ENCODE data around the gene ZNF514.

ZNF514 gene

DNA sequence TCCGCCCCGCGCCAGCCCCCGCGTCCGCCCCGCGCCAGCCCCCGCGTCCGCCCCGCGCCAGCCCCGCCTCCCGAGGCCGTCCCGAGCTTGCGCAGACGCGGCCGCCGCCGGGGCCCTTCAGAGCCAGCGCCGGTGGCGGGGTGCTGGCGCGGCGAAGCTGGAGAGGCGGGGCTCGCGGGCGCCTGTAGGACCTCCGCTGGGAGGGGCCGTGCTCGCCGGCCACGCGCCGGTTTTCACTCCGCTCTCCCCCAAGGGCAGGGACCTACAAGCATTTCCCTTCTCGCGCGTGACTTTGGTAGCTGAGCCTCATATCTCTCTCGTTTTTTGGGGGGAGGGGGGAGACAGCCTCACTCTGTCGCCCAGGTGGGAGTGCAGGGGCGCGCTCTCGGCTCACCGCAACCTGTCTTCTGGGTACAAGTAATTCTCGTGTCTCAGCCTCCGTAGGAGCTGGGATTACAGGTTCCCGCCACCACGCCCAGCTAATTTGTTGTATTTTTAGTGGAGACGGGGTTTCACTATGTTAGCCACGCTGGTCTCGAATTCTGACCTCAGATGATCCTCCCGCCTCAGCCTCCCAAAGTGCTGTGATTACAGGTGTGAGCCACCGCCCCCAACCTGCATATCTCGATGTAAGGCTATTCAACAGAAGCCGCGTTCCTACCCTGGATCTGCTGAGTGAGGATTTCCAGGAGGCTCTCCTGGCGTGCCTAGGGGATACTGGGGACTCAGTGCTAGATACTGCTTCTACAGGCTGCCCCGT is at the start of gene ZNF514:
TSS of gene ZNF514 (minus strand) at position 159 of the 760 bp plus-strand sequence. CDS start 6,595 bp downstream, outside the sequence.
- peak; percentile 68 to 76 for DNase-seq

DNA sequence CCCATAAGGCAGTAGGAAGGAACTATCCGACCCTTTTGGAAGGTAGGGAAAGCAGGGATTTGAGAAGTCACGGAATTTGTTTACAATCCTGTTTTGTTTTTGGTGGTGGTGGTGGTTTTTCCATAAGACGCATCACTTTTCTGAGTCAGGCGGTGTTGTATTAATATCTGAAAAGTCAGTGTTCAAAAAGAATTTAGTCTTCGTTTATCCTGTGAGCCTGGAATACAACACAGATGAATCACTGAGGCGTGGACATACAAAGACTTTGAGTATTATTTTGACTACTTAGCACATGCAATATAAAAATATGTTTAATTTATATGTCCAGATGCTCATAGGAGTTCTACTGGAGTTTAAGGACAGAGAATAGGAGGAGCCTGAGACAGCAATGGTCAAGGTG is 48.5 kb upstream of the ZNF514 start:
- no peak for DNase-seq

DNA sequence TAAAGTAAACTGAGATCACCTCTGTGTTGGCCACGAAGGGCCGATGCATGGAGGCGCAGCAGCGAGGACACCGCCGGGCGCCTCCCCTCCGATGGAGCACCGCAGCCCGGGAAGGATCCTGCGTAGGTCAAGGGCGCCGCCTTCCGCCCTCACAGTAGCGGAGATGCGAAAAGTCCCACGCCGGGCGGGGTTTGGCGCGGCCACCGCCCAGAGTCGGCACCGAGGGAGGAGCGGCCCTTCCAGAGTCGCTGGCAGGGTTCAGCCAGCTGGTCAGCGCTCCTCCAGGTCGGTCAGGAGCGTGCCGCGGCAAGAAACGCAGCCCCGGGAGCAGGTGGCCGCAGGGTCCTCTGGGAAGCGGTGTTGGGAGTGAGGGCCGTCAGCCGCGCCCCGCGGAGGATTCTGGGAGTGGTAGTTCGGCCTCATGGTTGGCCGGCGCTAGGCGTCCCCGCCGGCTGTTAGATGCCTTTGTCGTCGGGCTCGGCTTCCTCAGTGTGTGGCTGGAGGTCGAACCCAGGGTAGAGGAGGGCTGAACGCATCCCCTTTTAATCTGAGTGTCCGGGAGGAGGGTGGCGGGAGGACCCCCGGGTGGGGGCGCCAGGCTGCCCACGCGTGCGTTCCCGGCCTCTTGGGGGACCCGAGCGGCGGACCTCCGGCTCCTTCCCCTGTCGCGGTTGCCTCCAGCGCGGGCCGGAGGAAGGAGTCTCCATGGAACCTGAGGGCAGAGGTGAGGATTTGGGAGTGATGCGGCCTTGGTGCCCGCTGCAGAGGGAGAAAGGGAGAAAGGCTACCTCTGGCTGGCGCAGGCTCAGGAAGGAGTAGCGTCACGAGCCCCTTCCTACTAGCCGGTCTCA is 47.7 kb upstream of the ZNF514 start, which contains the start of gene ZNF892:
TSS of gene ZNF892 (plus strand) at position 411 of the 851 bp plus-strand sequence. CDS start at position 706, 295 bp downstream.
- DNase-seq: peak; percentile 78 to 79

DNA sequence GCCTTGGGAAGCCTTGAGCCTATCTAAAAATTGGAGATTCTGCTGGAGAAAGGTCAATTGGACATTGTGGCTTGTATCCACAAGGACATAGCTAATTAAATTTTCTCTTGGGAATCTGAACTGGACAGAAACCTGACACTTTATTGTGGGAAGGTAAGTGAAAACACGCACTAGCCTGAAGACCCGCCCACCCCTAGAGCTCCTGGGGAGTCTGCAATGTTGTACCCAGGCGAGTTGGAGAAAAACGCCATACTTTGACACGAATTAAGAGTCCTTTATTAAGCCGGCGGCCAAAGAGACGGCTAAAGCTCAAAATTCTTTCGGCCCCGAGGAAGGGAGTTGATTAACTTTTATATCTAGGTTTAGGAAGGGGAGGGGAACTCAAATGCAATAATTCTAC is 46.4 kb upstream of the ZNF514 start:
- no peak for DNase-seq

DNA sequence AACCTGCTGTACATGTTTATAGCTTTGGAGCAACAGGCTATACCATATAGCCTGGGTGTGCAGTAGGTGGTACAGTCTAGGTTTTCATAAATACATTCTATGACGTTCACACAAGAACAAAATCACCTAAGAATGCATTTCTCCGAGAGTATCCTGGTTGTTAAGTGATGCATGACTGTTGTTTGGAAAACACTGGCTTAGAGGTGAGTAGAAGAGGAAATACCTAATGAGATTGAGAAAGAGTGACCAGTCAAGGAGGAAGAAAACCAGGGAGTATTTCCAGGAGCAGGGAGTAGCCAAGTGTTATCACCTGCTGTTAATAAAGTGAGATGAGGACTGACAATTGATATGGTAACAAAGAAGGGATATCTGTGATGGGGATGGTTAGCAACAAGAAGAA is 44.7 kb upstream of the ZNF514 start:
- DNase-seq: no peak

DNA sequence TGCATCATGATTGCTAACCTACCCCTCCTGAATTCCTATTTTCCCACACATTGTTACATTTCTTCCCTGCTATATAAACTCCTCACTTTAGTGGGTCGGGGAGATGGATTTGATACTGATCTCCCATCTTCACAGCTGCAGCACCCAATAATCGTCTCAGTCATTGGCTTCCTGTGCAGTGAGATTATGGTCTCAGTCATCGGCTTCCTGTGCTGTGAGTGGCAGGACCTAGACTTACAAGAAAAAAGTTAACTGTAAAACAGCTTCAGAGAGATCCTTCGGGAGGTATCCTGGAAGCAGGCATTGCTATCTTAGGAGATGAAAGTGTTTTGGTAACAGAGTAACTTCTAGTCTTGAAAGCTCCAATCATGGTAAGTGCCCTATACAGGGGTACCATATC is 44.3 kb upstream of the ZNF514 start:
- DNase-seq: no peak

DNA sequence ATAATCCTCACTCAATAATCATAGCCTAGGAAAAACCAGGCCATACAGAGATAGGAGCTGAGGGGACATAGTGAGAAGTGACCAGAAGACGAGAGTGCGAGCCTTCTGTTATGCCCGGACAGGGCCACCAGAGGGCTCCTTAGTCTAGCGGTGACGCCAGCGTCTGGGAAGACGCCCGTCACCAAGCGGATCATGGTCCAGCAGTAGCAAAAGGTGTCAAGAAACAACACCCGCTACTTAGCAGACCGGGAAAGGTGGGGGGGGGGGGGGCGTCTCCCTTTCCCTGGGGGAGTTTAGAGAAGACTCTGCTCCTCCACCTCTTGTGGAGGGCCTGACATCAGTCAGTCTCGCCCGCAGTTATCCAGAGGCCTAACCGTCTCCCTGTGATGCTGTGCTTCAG is 33.3 kb upstream of the ZNF514 start:
- DNase-seq: peak; percentile 14 to 32

DNA sequence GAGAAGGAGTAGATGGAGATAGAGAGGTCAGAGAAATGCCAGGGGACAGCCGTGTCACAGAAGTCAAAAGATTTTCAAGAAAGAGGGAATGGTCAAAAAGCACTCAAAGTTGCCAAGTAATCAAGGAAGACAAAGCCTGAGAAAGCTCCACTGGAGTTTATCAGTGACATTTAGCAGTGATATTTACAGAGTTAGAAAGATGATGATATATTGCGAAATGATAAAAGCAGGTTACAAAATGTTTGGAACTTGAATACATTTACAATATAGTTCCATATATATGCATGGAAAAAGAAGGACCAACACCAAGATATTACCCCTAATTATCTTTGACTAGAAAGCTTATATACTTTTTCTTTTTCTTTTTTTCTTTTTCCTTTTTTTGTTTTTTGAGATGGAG is 26.3 kb upstream of the ZNF514 start:
- DNase-seq: no peak

DNA sequence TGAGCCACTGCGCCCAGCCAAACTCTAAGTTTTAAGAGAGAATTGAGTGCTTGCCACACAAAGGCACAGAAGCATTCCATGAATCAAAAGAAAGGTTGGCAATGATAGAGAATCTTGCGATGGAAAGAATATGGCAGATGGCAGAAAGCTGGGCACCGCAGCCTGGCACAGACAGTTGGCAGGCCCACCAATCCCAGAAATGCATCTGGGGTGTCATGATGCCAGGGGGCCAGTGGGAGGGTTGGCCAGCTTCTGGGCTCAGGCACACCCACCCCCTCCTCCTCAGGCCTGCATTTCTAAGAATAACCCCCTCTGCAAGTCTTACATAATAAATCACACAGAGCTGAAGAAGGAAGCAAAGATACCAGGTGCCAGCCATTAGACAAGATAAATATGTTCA is 25.5 kb upstream of the ZNF514 start:
- DNase-seq: no peak

DNA sequence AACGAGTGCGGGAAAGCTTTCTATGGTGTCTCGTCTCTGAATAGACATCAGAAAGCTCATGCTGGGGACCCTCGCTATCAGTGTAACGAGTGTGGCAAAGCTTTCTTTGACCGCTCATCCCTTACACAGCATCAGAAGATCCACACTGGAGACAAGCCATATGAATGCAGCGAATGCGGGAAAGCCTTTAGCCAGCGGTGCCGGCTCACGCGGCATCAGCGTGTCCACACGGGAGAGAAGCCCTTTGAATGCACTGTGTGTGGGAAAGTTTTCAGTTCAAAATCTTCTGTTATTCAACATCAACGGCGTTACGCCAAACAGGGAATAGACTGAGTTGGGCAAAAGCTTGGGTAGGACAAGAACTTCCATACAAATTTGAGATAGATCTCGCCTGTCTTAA is 22.1 kb upstream of the ZNF514 start:
- no peak for DNase-seq

DNA sequence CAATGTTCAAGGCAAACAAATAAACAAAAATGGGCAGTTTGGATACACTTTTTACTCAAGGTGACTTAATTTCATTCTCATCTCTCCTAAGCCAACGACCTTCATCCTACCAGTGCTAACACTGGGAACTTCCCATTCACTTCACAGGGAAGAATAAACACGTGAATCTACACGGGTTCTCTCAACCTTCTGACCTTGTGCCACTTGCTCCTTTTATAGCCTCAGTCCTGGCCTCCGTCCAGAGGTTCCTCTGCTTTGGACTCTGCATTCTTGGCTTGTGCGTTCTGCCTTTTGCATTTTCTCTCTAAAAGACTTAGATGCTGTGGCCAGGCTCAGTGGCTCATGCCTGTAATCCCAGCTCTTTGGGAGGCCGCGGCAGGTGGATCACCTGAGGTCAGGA is 19.8 kb upstream of the ZNF514 start:
- no peak for DNase-seq

DNA sequence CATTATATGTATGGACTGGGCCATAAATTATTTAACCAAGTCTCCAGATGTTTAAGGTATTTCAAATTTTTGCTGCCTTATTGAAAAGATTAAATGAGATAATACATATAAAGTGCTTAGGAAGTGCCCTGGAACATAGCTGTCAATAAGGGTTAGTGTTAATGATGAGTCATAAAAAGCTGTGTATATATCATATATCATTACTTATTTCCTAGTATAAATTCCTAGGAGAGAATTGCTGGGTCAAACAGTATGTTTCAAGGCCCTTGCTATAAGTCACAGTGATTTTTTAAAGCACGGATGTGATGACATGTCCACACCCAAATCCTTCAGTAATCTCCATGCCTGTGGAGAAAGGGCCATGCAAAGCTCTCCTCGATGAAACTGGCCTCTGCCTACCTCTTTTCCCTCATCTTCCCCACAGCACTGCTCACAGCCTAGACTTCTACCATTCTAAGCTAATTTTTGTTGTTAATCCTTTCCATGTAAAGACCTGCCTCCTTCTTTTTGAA is 14.4 kb upstream of the ZNF514 start:
- DNase-seq: no peak

DNA sequence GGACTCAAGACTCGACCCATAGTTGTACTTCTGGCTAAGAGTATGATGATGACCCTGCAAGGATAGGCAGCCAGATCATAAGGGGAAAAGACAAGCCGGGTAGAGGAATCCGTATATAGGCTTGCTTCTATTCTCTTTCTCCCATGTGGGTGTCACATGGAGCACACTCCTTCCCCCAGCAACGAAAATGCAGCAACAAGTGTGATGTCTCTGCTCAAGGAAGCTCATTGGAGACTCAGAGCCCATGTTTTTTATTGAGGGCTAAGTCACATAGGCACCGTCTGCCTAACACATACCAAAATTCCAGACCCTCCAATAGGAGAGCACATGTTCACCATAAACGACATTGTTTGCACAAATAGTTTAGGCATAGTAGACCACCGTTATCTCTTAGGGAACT is 12.3 kb upstream of the ZNF514 start:
- DNase-seq: no peak

DNA sequence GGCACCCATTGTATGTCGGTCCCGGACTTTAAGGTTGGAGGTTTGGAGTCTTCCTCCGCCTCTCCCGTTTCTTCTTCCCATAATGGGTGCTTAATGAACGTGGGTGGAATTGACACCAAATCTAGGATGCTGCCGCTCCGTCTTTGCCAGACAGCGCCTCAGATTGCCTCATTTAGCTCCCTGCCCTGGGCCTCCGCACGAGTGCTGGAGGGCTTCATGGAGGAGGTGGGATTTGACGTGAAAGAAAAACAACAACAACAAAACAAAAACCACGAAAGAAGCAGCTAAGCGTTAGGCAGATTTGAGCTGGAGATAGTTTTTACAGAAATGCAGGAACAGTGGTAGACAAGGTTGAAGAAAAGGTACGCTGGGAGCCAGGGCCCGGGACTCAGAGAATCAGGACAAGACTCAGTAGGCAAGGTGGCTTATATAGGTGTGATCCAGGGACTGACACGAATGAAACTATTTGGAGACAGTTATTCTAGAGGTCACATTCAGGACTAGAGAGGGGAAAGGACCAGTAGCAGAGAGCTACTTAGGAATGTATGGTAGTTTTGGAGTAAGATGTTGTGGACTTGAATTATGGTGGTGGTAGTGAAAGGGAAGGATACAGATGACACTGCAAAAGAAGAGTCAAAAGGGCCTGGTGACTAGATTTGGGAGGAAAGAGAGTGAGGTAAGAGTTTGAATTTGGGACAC is 6.6 kb upstream of the ZNF514 start:
- no peak for DNase-seq

DNA sequence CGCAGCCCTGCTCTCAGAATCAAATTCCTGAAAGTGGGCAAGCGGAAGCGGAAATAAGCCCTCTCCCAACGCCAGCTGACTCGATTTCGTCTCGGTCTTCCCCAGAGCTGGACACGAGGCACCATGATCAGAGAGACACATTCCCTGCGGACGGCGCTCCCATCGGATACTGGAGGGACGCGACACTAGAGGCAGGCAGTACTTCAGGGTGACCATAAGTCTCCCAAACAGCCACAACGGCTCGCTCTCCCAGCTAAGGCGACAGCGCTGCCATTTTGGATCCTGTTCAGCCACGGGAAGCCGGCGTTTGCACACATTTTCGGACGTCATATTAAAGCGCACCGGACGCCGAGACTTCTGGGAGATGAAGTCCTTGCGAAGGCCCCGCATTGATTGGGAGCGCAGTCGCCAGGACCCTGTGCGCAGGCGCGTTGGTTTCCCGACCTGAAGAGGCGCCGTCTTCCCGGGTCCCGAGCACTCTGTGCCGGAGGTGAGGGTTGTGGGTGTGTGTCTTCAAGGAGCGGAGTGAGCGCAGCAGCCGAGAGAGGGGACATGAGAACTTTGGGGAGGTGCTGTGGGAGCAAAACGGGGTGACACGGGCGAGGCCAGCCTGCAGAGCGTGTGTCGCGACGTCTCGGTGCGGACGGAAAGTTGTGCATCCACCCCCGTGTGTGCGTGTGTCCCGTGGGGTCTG is 5.9 kb upstream of the ZNF514 start, which contains the start of gene ZNF2:
TSS of gene ZNF2 (plus strand) at position 439 of the 694 bp plus-strand sequence. CDS start 10,418 bp downstream, outside the sequence.
- DNase-seq: peak; percentile 96 to 98

DNA sequence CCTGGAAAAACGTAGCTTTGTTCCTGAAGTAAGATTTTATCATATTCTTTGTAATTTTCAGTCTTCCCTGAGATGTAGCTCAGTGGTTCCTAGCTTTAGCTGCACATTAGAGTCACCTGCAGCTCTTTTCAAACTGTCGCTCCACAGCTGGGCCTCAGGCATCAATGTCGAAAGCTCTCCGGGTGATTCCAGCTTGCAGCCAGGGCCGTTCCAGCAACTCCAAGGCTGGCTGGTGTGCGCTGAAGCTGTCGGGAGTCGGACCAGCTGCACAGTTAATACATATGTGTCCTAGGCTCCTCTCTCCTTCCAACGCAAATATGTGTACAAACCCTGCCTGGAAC is 5.4 kb upstream of the ZNF514 start:
- DNase-seq: no peak

DNA sequence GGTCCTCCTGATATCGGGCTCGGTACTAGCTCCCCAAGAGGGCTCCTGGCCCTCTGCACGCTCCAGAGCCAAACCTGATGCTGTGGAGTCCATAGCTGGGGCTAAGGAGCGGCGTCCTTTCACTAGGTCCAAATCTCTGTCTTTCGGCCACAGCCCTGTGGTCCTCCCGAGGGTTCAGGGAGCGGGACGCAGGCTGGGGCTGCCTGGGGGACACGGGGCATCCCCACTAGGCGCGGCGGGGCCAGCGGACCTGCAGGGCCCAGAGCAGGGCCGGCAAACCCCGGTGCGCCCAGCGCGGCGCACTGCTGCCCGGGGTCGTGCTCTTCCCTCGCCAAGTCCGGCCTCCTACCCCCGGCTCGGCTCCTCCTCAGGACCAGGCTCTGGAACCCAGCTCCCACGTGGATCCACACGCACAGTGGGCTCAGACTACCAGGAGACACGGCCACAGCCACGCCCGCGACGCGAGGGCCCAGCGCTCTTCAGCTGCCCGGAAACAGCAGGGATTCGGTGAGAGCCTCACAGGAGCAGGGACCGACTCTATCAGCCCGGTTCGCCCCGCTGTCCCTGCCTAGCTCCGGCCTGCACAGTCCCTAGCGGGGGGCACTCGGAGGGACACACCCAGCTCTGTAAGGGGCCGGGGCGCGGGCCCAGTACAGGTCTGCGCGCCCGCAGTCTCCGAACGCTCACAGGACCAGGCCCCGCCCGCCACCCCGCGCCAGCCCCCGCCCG is 593 bp downstream of the ZNF514 start:
- DNase-seq: no peak

DNA sequence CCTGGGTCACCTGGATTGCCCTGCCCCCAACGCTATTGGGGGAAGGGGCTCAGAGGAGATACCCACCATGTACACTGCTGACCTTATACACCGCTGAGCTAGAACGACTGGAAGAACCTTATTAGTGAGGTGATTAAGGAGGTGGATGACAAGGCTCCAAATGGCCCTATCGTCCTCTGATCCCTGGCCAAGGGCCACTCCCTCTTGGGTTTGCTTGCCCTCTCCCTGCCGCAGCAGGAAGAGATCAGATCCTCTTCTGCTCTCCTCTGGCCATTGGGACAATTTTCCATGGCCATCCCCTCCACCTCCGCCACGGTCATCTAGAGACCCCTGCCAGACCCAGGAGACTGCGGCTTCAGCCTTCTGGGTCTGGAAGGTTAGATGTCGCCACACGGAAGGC is 1.2 kb downstream of the ZNF514 start:
- DNase-seq: no peak

DNA sequence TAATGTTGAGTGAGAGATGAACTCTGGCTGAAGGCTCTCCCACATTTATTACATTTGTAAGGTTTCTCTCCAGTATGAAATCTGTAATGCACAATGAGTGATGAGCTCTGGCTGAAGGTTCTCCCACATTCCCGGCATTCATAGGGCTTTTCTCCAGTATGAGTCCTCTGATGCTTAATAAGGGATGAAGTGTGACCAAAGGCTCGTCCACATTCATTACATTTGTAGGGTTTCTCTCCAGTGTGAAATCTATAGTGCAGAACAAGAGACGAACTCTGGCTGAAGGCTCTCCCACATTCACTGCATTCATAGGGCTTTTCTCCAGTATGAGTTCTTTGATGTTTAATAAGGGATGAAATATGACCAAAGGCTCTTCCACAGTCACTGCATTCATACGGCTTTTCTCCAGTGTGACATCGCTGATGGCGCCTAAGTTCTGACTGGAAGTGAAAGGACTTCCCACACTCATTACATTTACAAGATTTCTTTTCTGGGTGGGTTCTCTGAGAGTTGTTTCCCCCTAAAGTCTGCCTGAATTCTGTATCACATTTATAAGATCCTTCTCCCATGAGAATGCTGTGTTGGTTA is 10.2 kb downstream of the ZNF514 start:
- no peak for DNase-seq

DNA sequence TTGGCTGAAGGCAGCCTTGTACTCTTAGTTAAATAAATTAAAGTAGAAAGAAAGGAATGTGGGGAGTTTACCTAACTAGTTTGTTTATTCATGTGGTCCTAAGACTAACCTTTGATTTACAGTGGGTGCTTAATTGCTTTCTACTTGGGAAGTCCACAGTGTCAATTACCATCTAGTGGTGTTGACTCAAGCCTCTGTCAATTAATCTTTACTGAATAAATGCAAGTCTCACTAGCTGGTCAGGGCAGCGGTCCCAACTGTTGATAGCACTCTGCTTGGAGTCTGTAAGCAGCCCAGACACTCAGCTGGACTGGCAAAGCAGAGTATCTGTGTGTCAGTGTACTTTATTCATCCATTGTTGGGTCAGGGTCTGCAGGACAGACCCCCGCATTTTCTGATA is 15.8 kb downstream of the ZNF514 start:
- DNase-seq: no peak

DNA sequence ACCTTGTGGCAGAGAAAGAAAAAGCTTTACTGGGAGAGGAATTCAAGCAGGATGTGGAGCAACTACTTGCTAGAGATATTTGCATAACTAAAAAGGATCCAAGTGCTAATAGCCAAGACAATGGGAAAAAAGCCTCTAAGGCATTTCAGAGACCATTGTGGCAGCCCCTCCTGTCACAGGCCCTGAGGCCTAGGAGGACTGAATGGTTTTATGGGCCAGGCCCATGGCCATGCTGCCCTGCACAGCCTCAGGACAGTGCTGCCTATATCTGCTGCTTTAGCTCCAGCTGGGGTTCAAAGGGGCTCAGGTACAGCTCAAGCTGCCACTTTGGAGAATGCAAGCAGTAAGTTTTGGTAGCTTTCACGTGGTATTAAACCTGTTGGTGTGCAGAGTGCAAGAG is 20.9 kb downstream of the ZNF514 start:
- DNase-seq: no peak

DNA sequence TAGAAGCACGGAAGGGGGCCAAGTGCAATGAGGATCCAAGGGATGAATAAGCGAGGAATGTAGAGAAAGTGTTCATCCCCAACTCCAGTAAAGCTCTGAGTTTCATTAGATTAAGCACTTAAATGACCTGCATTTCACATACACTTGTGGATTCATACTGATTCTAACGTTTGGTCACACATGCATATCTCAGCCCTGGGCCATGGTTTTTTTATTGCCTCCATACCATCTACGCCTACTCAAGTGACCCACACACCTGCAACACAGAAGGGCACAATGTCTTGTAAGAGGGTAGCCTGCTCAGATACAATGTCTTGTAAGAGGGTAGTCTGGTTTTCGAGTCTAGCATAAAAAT is 37.5 kb downstream of the ZNF514 start:
- DNase-seq: no peak
